CD14-positive monocyte (primary cell): ENCODE data around the gene HK1. TPM values are rescaled to one million over a fixed set of nuclear protein-coding genes. Genes with fewer than 3 reads are reported as not detected.
"Not testable (repeated sequence)": the region's sequence is repeated elsewhere in the genome, so short reads cannot be mapped to it uniquely, and the experiment has no call there.

Experiments used
- DNase-seq, 3 donors: peaks; one replicate each; pipeline ENCODE4 v3.0.0-alpha.2; 2011 to 2022
- H2AFZ ChIP-seq: 2 replicates; pipeline ENCODE4 v1.6.0; 2012; ENCODE audit warnings: mild to moderate bottlenecking, low read depth, low read length, inconsistent platforms; ENCODE audit not compliant: insufficient read depth, poor library complexity, severe bottlenecking
- H3K27ac ChIP-seq, 2 donors: 1 replicate in 1 of 2; 2 replicates in 1 of 2; pipeline ENCODE4 v1.5.1; 2012 to 2013; ENCODE audit warnings: low read length in 2 of 2, control low read depth in 1 of 2, inconsistent platforms in 1 of 2, low read depth in 1 of 2, mild to moderate bottlenecking in 1 of 2
- H3K27me3 ChIP-seq, 2 donors: one replicate each; pipeline versions ENCODE4 v1.6.0 to v1.6.1; 2011 to 2013; ENCODE audit warnings: low read length in 2 of 2; ENCODE audit not compliant: control insufficient read depth in 2 of 2, insufficient read depth in 2 of 2
- H3K36me3 ChIP-seq, 2 donors: replicated peaks in 1 of 2; 1 replicate in 1 of 2; 2 replicates in 1 of 2; pipeline versions ENCODE4 v1.5.1 to v1.6.1; 2012 to 2013; ENCODE audit warnings: low read length in 2 of 2, control low read depth in 1 of 2, inconsistent platforms in 1 of 2, mild to moderate bottlenecking in 1 of 2; ENCODE audit not compliant: insufficient read depth in 2 of 2, control insufficient read depth in 1 of 2
- H3K4me1 ChIP-seq, 2 donors: 1 replicate in 1 of 2; 2 replicates in 1 of 2; pipeline versions ENCODE4 v1.5.1 to v1.6.1; 2012 to 2013; ENCODE audit warnings: low read length in 2 of 2, control low read depth in 1 of 2, inconsistent platforms in 1 of 2, mild to moderate bottlenecking in 1 of 2, moderate library complexity in 1 of 2; ENCODE audit not compliant: insufficient read depth in 2 of 2, control insufficient read depth in 1 of 2
- H3K4me2 ChIP-seq: replicated peaks from 2 replicates; pipeline ENCODE3; 2012; ENCODE audit warnings: low read length, moderate library complexity, mild to moderate bottlenecking; ENCODE audit not compliant: poor library complexity, severe bottlenecking; ENCODE audit errors: extremely low read depth
- H3K4me3 ChIP-seq, 3 experiments: fragments of 200-600 bp in 1 of 3; sonication (generic) in 1 of 3; replicated peaks in 1 of 3; 1 replicate in 2 of 3; 2 replicates in 1 of 3; pipeline ENCODE4 v1.5.1; 2011 to 2013; ENCODE audit warnings: low read length in 3 of 3, mild to moderate bottlenecking in 3 of 3, control low read depth in 2 of 3, low read depth in 2 of 3, inconsistent platforms in 1 of 3, moderate library complexity in 1 of 3
- H3K79me2 ChIP-seq: 2 replicates; pipeline ENCODE4 v1.6.0; 2012; ENCODE audit warnings: mild to moderate bottlenecking, control low read depth, inconsistent platforms, low read length, moderate library complexity; ENCODE audit not compliant: insufficient read depth
- H3K9ac ChIP-seq: 2 replicates; pipeline ENCODE4 v1.6.0; 2017; ENCODE audit warnings: low read length, mild to moderate bottlenecking; ENCODE audit not compliant: insufficient read depth, poor library complexity, severe bottlenecking
- H3K9me3 ChIP-seq, 2 donors: replicated peaks in 1 of 2; 1 replicate in 1 of 2; 2 replicates in 1 of 2; pipeline versions ENCODE4 v1.5.1 to v1.6.1; 2012 to 2013; ENCODE audit warnings: low read length in 2 of 2, control low read depth in 1 of 2; ENCODE audit not compliant: control insufficient read depth in 1 of 2, insufficient read depth in 1 of 2
- H4K20me1 ChIP-seq: 2 replicates; pipeline ENCODE4 v1.6.0; 2012; ENCODE audit warnings: mild to moderate bottlenecking, low read length, control low read depth, moderate library complexity; ENCODE audit not compliant: insufficient read depth
- H3K27ac Mint-ChIP-seq, 7 donors: one replicate each; pipeline ENCODE4 v1.8.0; 2020; ENCODE audit warnings: mild to moderate bottlenecking in 7 of 7, mixed read lengths in 7 of 7, moderate library complexity in 6 of 7, inconsistent platforms in 2 of 7
- H3K27me3 Mint-ChIP-seq, 3 donors: one replicate each; pipeline ENCODE4 v1.8.0; 2021 to 2022; ENCODE audit warnings: low read depth in 3 of 3, mild to moderate bottlenecking in 3 of 3, mixed read lengths in 3 of 3, moderate library complexity in 3 of 3, inconsistent platforms in 1 of 3
- H3K36me3 Mint-ChIP-seq, 2 donors: one replicate each; pipeline ENCODE4 v1.8.0; 2020; ENCODE audit warnings: mixed read lengths in 2 of 2, inconsistent platforms in 1 of 2, mild to moderate bottlenecking in 1 of 2
- H3K4me1 Mint-ChIP-seq: one replicate; pipeline ENCODE4 v1.8.0; 2020; ENCODE audit warnings: mild to moderate bottlenecking, mixed read lengths
- H3K4me3 Mint-ChIP-seq, 2 donors: one replicate each; pipeline ENCODE4 v1.8.0; 2020; ENCODE audit warnings: mild to moderate bottlenecking in 2 of 2, mixed read lengths in 2 of 2, moderate library complexity in 1 of 2
- H3K9me3 Mint-ChIP-seq, 7 donors: one replicate each; pipeline ENCODE4 v1.8.0; 2020 to 2022; ENCODE audit warnings: mixed read lengths in 7 of 7, mild to moderate bottlenecking in 6 of 7, moderate library complexity in 6 of 7, inconsistent platforms in 2 of 7
- WGBS: methylation state at CpG from one replicate; pipeline ENCODE4 v1.1.5; 2013; ENCODE audit warnings: missing lambda C conversion rate; ENCODE audit not compliant: insufficient coverage; 5-methylcytosine and 5-hydroxymethylcytosine counted together
- intact Hi-C, 2 donors: fragments of 100-400 bp; cut with micrococcal nuclease; formaldehyde crosslinking; loops; one replicate each; pipeline versions ENCODE4 v1.15.0 to v1.15.1; 2023
- polyA plus RNA-seq, 3 donors: library from polyadenylated mRNA; depleted of rRNA in 1 of 3; unstranded in 2 of 3; stranded (reverse) in 1 of 3; fragments of 300-500 nt in 2 of 3; fragments of >200 nt in 1 of 3; fragmentation: Illumina TruSeq in 2 of 3; gene quantifications; 1 replicate in 2 of 3; 2 replicates in 1 of 3; pipeline ENCODE4 v1.2.3, GENCODE V29; 2012 to 2021
- TF ChIP-seq, protein P1 (sequence below): fragments of 200-600 bp; IDR thresholded peaks from one replicate; pipeline ENCODE4 v1.8.0; 2022; ENCODE audit warnings: antibody characterized with exemption, mild to moderate bottlenecking

HK1 gene
- polyA plus RNA-seq, 3 donors, result 57.9 to 146 (median 125) TPM

GRCh38 chr10:69321865-69322264, 43.6 kb downstream of the HK1 start:
- DNase-seq, result no peak
- Histone ChIP-seq H3K79me2 (peaks cover 82% of the 10 kb centered on the region), H3K36me3 (peaks cover 0 to 4% of the 10 kb centered on the region in 2 donors), H4K20me1 (peaks cover 79% of the 10 kb centered on the region), H3K27ac (peak overlapping the region in 1 of 2 donors; percentile 92), H3K4me3 (peak overlapping the region in 1 of 3 experiments; percentile 100), H2AFZ (no peak overlapping the region), H3K4me2 (peak overlapping the region; percentile 97), H3K4me1 (peaks cover 46 to 62% of the 10 kb centered on the region in 2 donors), H3K9me3 (no peaks in the 10 kb centered on the region), H3K27me3 (no peaks in the 10 kb centered on the region), H3K9ac (no peak overlapping the region)
- H3K4me1 Mint-ChIP-seq, result peaks cover 64% of the 10 kb centered on the region
- H3K36me3 Mint-ChIP-seq, result peaks cover 5 to 23% of the 10 kb centered on the region in 2 donors
- H3K4me3 Mint-ChIP-seq, result no peak overlapping the region
- TF ChIP-seq, protein P1, sequence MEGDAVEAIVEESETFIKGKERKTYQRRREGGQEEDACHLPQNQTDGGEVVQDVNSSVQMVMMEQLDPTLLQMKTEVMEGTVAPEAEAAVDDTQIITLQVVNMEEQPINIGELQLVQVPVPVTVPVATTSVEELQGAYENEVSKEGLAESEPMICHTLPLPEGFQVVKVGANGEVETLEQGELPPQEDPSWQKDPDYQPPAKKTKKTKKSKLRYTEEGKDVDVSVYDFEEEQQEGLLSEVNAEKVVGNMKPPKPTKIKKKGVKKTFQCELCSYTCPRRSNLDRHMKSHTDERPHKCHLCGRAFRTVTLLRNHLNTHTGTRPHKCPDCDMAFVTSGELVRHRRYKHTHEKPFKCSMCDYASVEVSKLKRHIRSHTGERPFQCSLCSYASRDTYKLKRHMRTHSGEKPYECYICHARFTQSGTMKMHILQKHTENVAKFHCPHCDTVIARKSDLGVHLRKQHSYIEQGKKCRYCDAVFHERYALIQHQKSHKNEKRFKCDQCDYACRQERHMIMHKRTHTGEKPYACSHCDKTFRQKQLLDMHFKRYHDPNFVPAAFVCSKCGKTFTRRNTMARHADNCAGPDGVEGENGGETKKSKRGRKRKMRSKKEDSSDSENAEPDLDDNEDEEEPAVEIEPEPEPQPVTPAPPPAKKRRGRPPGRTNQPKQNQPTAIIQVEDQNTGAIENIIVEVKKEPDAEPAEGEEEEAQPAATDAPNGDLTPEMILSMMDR, result no peak
- H3K27me3 Mint-ChIP-seq, result peaks cover 0 to 2% (median 0%) of the 10 kb centered on the region in 3 donors
- H3K27ac Mint-ChIP-seq, result peak overlapping the region in 4 of 7 donors; percentile 32 to 85 (median 47)
- H3K9me3 Mint-ChIP-seq, result no peaks in the 10 kb centered on the region
- intact Hi-C loops, result loop anchor here in 1 of 2 donors (5.0 kb wide), 1 partner anchor 35 kb away; no protein-coding TSS in a partner anchor
- WGBS, result no CpG with 5 or more reads among the region's 5 CpGs

DNA sequence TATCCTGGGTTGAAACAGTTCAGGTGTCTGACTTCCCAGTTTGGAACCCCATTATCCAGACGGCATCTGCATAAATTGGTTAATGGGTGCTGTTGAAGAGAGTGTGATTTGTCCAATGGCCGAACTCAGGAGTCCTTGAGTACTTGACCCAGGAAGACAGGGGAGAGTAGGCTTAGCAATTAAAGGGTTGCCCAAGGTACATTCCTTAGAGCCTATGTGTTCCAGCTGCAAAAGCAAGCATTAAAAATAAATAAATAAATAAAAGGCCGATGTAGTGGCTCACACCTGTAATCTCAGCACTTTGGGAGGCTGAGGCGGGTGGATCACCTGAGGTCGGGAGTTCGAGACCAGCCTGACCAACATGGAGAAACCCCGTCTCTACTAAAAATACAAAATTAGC, 44.0 kb downstream of the HK1 start:
- Histone ChIP-seq H3K27ac (peak overlapping the region in 1 of 2 donors; percentile 92), H3K79me2 (peaks cover 87% of the 10 kb centered on the region), H3K4me1 (peaks cover 47 to 63% of the 10 kb centered on the region in 2 donors), H4K20me1 (peaks cover 84% of the 10 kb centered on the region)
- intact Hi-C loops, result loop anchor here in 1 of 2 donors (5.0 kb wide), 1 partner anchor 35 kb away; no protein-coding TSS in a partner anchor
- H3K9me3 Mint-ChIP-seq, H3K27me3 Mint-ChIP-seq, H3K27ac Mint-ChIP-seq, H3K9me3 ChIP-seq, H3K27me3 ChIP-seq, H3K4me2 ChIP-seq, H3K4me3 ChIP-seq, H3K36me3 ChIP-seq, H2AFZ ChIP-seq, DNase-seq, H3K9ac ChIP-seq, H3K4me3 Mint-ChIP-seq: not testable (repeated sequence)
- 100% methylated on average over 2 of the region's 7 CpGs for WGBS
- Mint-ChIP-seq H3K4me1 (peaks cover 66% of the 10 kb centered on the region), H3K36me3 (peaks cover 5 to 23% of the 10 kb centered on the region in 2 donors)
